ENCODE data around the gene ADARB2.

GRCh38 chr10:1432161-1432560 is 305.2 kb downstream of the ADARB2 start:
- TF ChIP-seq POLR2AphosphoS5 (IDR thresholded peaks at IDR 0.05; ENCODE audit: low read depth) (no peak), CTCF (IDR thresholded peaks at IDR 0.05; ENCODE audit: insufficient read depth, low read length) (no peak)

Data from HL-60 (cell line).